Measurements from ENCODE around the gene KRT79.
"Not testable (repeated sequence)": the region's sequence is repeated elsewhere in the genome, so short reads cannot be mapped to it uniquely, and the experiment has no call there.

KRT79 gene

GRCh38 chr12:52833922-52834726, at the start of gene KRT79:
Gene KRT79, minus strand, starts transcription at chr12:52834311. Its CDS starts 51 bp downstream, at chr12:52834260.
- DNase-seq (ENCODE audit: low read depth) = no peak

GRCh38 chr12:52880499-52880898, 46.4 kb upstream of the KRT79 start:
- not testable (repeated sequence) for DNase-seq (ENCODE audit: low read depth)

- peak; percentile 42 for DNase-seq (ENCODE audit: low read depth)
These were observed 45.6 kb upstream of the KRT79 start for GRCh38 chr12:52879394-52880351.

GRCh38 chr12:52878507-52879393, 44.6 kb upstream of the KRT79 start:
- DNase-seq (ENCODE audit: low read depth) = no peak

GRCh38 chr12:52877242-52877641, 43.1 kb upstream of the KRT79 start:
- DNase-seq (ENCODE audit: low read depth) = no peak

GRCh38 chr12:52876372-52876771, 42.3 kb upstream of the KRT79 start:
- no peak for DNase-seq (ENCODE audit: low read depth)

- DNase-seq (ENCODE audit: low read depth) = no peak
These were observed 40.7 kb upstream of the KRT79 start for GRCh38 chr12:52874573-52875435.

- DNase-seq (ENCODE audit: low read depth) = peak; percentile 41
These were observed 39.9 kb upstream of the KRT79 start for GRCh38 chr12:52873832-52874572.

GRCh38 chr12:52873513-52873831, 39.4 kb upstream of the KRT79 start:
- no peak for DNase-seq (ENCODE audit: low read depth)

- no peak for DNase-seq (ENCODE audit: low read depth)
These were observed 38.7 kb upstream of the KRT79 start for GRCh38 chr12:52872644-52873389.

GRCh38 chr12:52871291-52872039, 37.4 kb upstream of the KRT79 start:
- DNase-seq (ENCODE audit: low read depth) = no peak

- DNase-seq (ENCODE audit: low read depth) = peak; percentile 62
These were observed 36.5 kb upstream of the KRT79 start for GRCh38 chr12:52870361-52871290.

- DNase-seq (ENCODE audit: low read depth) = peak; percentile 41
These were observed 33.5 kb upstream of the KRT79 start for GRCh38 chr12:52867642-52868041.

GRCh38 chr12:52867152-52867551, 33.0 kb upstream of the KRT79 start:
- DNase-seq (ENCODE audit: low read depth) = no peak

GRCh38 chr12:52865090-52865944, 31.2 kb upstream of the KRT79 start:
- DNase-seq (ENCODE audit: low read depth) = no peak

GRCh38 chr12:52862023-52862422, 27.9 kb upstream of the KRT79 start:
- no peak for DNase-seq (ENCODE audit: low read depth)

GRCh38 chr12:52861511-52861910, 27.4 kb upstream of the KRT79 start:
- DNase-seq (ENCODE audit: low read depth) = no peak
